Gastroesophageal sphincter (tissue), 3 donors: ENCODE data around the gene VMP1.

Experiments used
- CTCF ChIP-seq, 4 experiments: fragments of 200-600 bp in 2 of 4; fragments of 450-650 bp in 2 of 4; sonication (generic) in 1 of 4; IDR thresholded peaks; one replicate each; pipeline ENCODE4 v1.5.1; 2017 to 2019; ENCODE audit warnings: antibody characterized with exemption in 4 of 4, mild to moderate bottlenecking in 2 of 4, moderate library complexity in 2 of 4
- POLR2A ChIP-seq, 2 donors: fragments of 450-650 bp; IDR thresholded peaks; one replicate each; pipeline ENCODE4 v1.6.1; 2017; ENCODE audit warnings: antibody characterized with exemption in 2 of 2, mild to moderate bottlenecking in 2 of 2, moderate library complexity in 1 of 2

GRCh38 chr17:59743842-59744241, 36.4 kb downstream of the VMP1 start:
- TF ChIP-seq CTCF (IDR thresholded peaks at IDR 0.05) (no peak), POLR2A (IDR thresholded peaks at IDR 0.05) (no peak)
